Activated CD4-positive, alpha-beta T cell treated with anti-CD3 and anti-CD28 coated beads, Interleukin-2, amount 10 ng/mL, durations not matched to agents 24 days and 14 days (primary cell): Measurements from ENCODE around the gene CASP8. TPM values are rescaled to one million over a fixed set of nuclear protein-coding genes. Genes with fewer than 3 reads are reported as not detected.

ENCODE experiments used
- DNase-seq: peaks from one replicate; pipeline ENCODE4 v3.0.0; 2022
- H3K27ac Mint-ChIP-seq: one replicate; pipeline ENCODE4 v1.8.0; 2022; ENCODE audit warnings: mild to moderate bottlenecking, mixed read lengths
- H3K27me3 Mint-ChIP-seq: one replicate; pipeline ENCODE4 v1.8.0; 2022; ENCODE audit warnings: mixed read lengths
- H3K36me3 Mint-ChIP-seq: one replicate; pipeline ENCODE4 v1.8.0; 2022; ENCODE audit warnings: low read depth, mild to moderate bottlenecking, mixed read lengths
- H3K4me1 Mint-ChIP-seq: one replicate; pipeline ENCODE4 v1.8.0; 2021; ENCODE audit warnings: mixed read lengths
- H3K4me3 Mint-ChIP-seq: one replicate; pipeline ENCODE4 v1.8.0; 2022; ENCODE audit warnings: mild to moderate bottlenecking, moderate library complexity, mixed read lengths
- H3K9me3 Mint-ChIP-seq: one replicate; pipeline ENCODE4 v1.8.0; 2021; ENCODE audit warnings: mixed read lengths
- intact Hi-C: fragments of 100-400 bp; cut with micrococcal nuclease; formaldehyde crosslinking; loops from one replicate; pipeline ENCODE4 v1.15.1; 2023
- total RNA-seq: library from RNA; stranded (reverse); gene quantifications from 2 replicates; pipeline ENCODE4 v1.2.3, GENCODE V29; 2022

The CASP8 gene
- total RNA-seq, 1 donor from 2014 or later, result 39.8 TPM

DNA sequence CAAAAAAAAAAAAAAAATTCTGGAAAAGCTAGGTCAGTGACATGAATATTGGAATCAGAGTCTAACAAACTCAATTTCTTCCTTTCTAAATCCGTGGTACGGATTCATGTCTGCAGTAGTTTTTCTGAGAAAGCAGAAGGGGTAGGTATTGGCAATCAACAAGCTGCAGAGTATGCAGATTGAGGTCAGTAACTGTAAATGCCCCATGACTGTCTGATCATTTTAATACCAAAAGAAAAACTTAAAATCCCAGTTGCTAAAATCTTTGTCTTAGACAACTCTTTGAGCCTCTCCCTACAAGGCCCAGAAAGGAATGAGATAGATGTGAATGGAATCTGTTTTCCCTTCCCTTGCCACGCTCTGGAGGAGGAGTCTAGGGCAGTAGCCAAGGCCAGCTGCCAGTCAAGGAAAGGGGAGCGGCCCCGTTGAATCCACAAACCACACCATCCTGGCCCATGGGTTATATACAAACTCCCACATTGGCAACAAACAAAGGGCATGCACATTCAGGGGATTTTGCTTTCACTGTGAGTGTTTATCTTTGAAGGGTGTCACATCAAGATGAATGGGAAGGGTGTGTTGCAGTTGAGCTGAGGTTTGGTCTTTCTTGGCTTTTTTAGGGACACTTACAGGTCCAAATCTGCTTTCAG lies 6.1 kb upstream of the CASP8 start:
- peaks cover 8% of the 10 kb centered on the region for H3K9me3 Mint-ChIP-seq
- intact Hi-C loops, result no loop called here
- no peaks in the 10 kb centered on the region for H3K27me3 Mint-ChIP-seq
- peaks cover 76% of the 10 kb centered on the region for H3K4me1 Mint-ChIP-seq
- peak overlapping the region; percentile 50 for H3K4me3 Mint-ChIP-seq
- DNase-seq, result peak; percentile 85
- peaks cover 43% of the 10 kb centered on the region for H3K36me3 Mint-ChIP-seq
- peak overlapping the region; percentile 88 for H3K27ac Mint-ChIP-seq

DNA sequence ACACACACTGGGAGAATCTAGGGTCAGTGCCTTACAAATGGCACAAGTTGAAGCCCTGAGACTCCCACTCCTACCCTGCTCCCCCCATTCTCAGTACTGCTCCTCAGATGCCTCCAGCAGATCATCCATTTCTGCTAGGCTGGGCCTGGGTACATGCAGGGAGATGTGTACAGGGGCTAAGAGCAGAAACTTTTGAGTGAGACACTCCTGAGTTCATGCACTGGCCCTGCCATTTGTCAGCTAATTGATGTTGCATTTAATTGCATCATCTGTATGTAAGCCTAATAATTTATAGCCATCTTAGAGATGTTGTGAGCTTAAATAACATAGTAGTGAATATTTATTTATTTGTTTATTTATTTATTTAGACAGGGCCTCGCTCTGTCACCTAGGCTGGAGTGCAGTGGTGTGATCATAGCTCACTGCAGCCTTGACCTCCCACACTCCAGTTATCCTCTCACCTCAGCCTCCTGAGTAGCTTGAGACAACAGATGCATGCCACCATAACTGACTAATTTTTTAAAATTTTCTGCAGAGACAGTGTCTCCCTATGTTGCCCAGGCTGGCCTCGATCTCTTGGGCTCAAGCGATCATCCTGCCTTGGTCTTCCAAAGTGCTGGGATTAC lies 4.8 kb upstream of the CASP8 start:
- Mint-ChIP-seq H3K27me3 (no peaks in the 10 kb centered on the region), H3K4me3 (no peak overlapping the region), H3K27ac (peak overlapping the region; percentile 98), H3K4me1 (peaks cover 77% of the 10 kb centered on the region), H3K9me3 (peaks cover 3% of the 10 kb centered on the region), H3K36me3 (peaks cover 33% of the 10 kb centered on the region)
- intact Hi-C loops, result loop anchor here (5.0 kb wide), 3 partner anchors 387 to 1012 kb away; partner anchors contain the start of genes FZD7, NOP58 and TMEM237
- DNase-seq, result no peak

GRCh38 chr2:201256082-201256481 lies 4.3 kb upstream of the CASP8 start:
- peak; percentile 65 for DNase-seq
- Mint-ChIP-seq H3K27ac (peak overlapping the region; percentile 98), H3K9me3 (peaks cover 3% of the 10 kb centered on the region), H3K36me3 (peaks cover 31% of the 10 kb centered on the region), H3K4me3 (peak overlapping the region; percentile 100), H3K4me1 (peaks cover 75% of the 10 kb centered on the region), H3K27me3 (no peaks in the 10 kb centered on the region)
- intact Hi-C loops, result loop anchor here (5.0 kb wide), 3 partner anchors 386 to 1011 kb away; partner anchors contain the start of genes FZD7, NOP58 and TMEM237

GRCh38 chr2:201257381-201257955 lies 2.9 kb upstream of the CASP8 start:
- peaks cover 73% of the 10 kb centered on the region for H3K4me1 Mint-ChIP-seq
- peak overlapping the region; percentile 100 for H3K4me3 Mint-ChIP-seq
- intact Hi-C loops, result loop anchor here (5.0 kb wide), 3 partner anchors 385 to 1010 kb away; partner anchors contain the start of genes FZD7, NOP58 and TMEM237
- peak overlapping the region; percentile 98 for H3K27ac Mint-ChIP-seq
- no peaks in the 10 kb centered on the region for H3K27me3 Mint-ChIP-seq
- H3K9me3 Mint-ChIP-seq, result no peaks in the 10 kb centered on the region
- H3K36me3 Mint-ChIP-seq, result peaks cover 33% of the 10 kb centered on the region
- DNase-seq, result peak; percentile 88

DNA sequence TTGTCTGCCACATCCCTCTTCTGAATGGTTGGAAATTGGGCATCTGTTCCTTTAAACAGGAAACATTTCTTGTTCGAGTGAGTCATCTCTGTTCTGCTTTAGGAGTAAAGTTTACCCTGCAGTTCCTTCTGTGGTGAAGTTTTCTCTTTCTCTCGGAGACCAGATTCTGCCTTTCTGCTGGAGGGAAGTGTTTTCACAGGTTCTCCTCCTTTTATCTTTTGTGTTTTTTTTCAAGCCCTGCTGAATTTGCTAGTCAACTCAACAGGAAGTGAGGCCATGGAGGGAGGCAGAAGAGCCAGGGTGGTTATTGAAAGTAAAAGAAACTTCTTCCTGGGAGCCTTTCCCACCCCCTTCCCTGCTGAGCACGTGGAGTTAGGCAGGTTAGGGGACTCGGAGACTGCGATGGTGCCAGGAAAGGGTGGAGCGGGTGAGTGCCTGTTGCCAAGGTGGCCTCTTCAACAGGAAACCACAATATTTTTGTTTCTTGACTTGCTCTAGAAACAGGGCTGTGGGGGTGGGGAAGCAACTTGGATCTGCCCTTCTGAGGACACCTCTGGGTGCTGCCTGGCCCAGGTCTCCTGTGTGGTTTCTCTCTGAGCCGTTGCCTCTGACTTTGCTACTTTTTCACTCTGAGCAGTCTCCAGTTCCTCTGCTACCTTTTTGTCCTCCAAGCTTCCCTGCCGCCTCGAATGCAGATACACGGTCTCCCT lies 2.2 kb upstream of the CASP8 start:
- Mint-ChIP-seq H3K9me3 (no peaks in the 10 kb centered on the region), H3K4me3 (peak overlapping the region; percentile 100), H3K4me1 (peaks cover 71% of the 10 kb centered on the region), H3K27me3 (no peaks in the 10 kb centered on the region), H3K27ac (peak overlapping the region; percentile 98), H3K36me3 (peaks cover 34% of the 10 kb centered on the region)
- DNase-seq, result peak; percentile 98
- intact Hi-C loops, result loop anchor here (1.0 to 5.0 kb wide), 9 partner anchors 22 to 1009 kb away; partner anchors contain the start of genes BZW1, FZD7, NIF3L1 and NOP58

GRCh38 chr2:201258666-201259615 lies 1.4 kb upstream of the CASP8 start:
- intact Hi-C loops, result loop anchor here (1.0 to 5.0 kb wide), 9 partner anchors 23 to 1008 kb away; partner anchors contain the start of genes BZW1, FZD7, NIF3L1 and NOP58
- no peak for DNase-seq
- H3K36me3 Mint-ChIP-seq, result peaks cover 32% of the 10 kb centered on the region
- H3K9me3 Mint-ChIP-seq, result no peaks in the 10 kb centered on the region
- peak overlapping the region; percentile 100 for H3K4me3 Mint-ChIP-seq
- no peaks in the 10 kb centered on the region for H3K27me3 Mint-ChIP-seq
- peaks cover 76% of the 10 kb centered on the region for H3K4me1 Mint-ChIP-seq
- peak overlapping the region; percentile 98 for H3K27ac Mint-ChIP-seq

DNA sequence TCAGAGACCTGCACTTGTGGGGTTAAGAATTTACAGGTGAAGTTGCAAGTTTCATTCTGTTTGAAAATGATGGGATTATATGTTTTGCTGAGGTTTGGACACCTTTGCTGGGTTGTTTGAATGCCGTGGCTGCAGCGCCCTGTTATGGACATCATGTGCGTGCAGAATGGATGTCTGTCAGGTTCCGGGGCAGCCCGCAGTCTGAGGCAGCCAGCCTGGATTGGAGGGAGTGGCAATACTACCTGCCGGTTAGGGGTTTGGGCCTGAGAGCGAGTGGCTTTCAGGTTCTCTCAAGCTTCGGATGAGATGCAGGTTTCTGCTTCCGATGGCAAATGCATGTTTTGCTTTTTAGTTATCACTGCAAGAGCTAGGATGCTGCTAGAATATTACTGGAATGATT lies 1.1 kb downstream of the CASP8 start:
- Mint-ChIP-seq H3K9me3 (no peaks in the 10 kb centered on the region), H3K27me3 (no peaks in the 10 kb centered on the region), H3K36me3 (peaks cover 35% of the 10 kb centered on the region), H3K4me1 (peaks cover 75% of the 10 kb centered on the region), H3K27ac (peak overlapping the region; percentile 99), H3K4me3 (peak overlapping the region; percentile 97)
- intact Hi-C loops, result loop anchor here (5.0 to 10.0 kb wide), 2 partner anchors 171 to 1373 kb away; partner anchors contain the start of gene FAM117B
- peak; percentile 91 for DNase-seq

GRCh38 chr2:201261906-201262305 lies 1.6 kb downstream of the CASP8 start:
- no peak for DNase-seq
- no peaks in the 10 kb centered on the region for H3K9me3 Mint-ChIP-seq
- peaks cover 75% of the 10 kb centered on the region for H3K4me1 Mint-ChIP-seq
- H3K27ac Mint-ChIP-seq, result peak overlapping the region; percentile 99
- peaks cover 38% of the 10 kb centered on the region for H3K36me3 Mint-ChIP-seq
- H3K4me3 Mint-ChIP-seq, result peak overlapping the region; percentile 97
- no peaks in the 10 kb centered on the region for H3K27me3 Mint-ChIP-seq
- intact Hi-C loops, result loop anchor here (1.0 to 10.0 kb wide), 6 partner anchors 78 to 1373 kb away; partner anchors contain the start of genes ALS2, FAM117B, STRADB and TRAK2

DNA sequence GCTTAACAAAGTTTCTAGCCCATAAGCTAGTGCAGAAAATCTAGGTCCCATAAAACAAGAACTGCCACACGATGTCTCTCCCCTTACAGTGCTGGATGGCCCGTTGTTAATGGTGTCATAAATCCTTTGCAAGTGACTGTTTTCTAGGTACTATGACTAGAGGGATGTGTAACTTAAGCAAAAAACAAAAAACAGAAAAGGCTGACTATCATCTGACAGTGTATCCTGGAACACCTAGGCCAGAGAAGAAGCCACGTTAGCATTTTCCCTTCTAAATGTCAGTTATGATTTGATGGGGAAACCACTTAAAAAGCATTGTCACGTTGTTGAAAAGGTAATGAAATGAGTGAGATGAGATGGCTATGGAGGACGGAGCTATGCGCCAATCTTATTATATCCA lies 2.4 kb downstream of the CASP8 start:
- Mint-ChIP-seq H3K27ac (peak overlapping the region; percentile 94), H3K36me3 (peaks cover 44% of the 10 kb centered on the region)
- DNase-seq, result peak; percentile 79

GRCh38 chr2:201263779-201264178 lies 3.4 kb downstream of the CASP8 start:
- intact Hi-C loops, result loop anchor here (2.0 to 10.0 kb wide), 4 partner anchors 101 to 1371 kb away; partner anchors contain the start of genes ALS2 and FAM117B
- Mint-ChIP-seq H3K27ac (peak overlapping the region; percentile 94), H3K27me3 (no peaks in the 10 kb centered on the region), H3K36me3 (peaks cover 44% of the 10 kb centered on the region), H3K4me1 (peaks cover 65% of the 10 kb centered on the region), H3K9me3 (no peaks in the 10 kb centered on the region), H3K4me3 (peak overlapping the region; percentile 87)
- DNase-seq, result peak; percentile 74

More for the DNA sequence above, 2.4 kb downstream of the CASP8 start:
- H3K4me3 Mint-ChIP-seq, result peak overlapping the region; percentile 87
- intact Hi-C loops, result loop anchor here (1.0 to 10.0 kb wide), 6 partner anchors 78 to 1372 kb away; partner anchors contain the start of genes ALS2, FAM117B, STRADB and TRAK2
- H3K4me1 Mint-ChIP-seq, result peaks cover 71% of the 10 kb centered on the region
- H3K27me3 Mint-ChIP-seq, result no peaks in the 10 kb centered on the region
- H3K9me3 Mint-ChIP-seq, result no peaks in the 10 kb centered on the region

- peaks cover 51% of the 10 kb centered on the region for H3K36me3 Mint-ChIP-seq
- peak overlapping the region; percentile 87 for H3K4me3 Mint-ChIP-seq
- no peak for DNase-seq
- H3K27me3 Mint-ChIP-seq, result no peaks in the 10 kb centered on the region
- peak overlapping the region; percentile 94 for H3K27ac Mint-ChIP-seq
- peaks cover 65% of the 10 kb centered on the region for H3K4me1 Mint-ChIP-seq
- intact Hi-C loops, result loop anchor here (5.0 to 10.0 kb wide), 2 partner anchors 168 to 1370 kb away; partner anchors contain the start of gene FAM117B
- H3K9me3 Mint-ChIP-seq, result no peaks in the 10 kb centered on the region
Measured at GRCh38 chr2:201264472-201265173, 4.3 kb downstream of the CASP8 start.

DNA sequence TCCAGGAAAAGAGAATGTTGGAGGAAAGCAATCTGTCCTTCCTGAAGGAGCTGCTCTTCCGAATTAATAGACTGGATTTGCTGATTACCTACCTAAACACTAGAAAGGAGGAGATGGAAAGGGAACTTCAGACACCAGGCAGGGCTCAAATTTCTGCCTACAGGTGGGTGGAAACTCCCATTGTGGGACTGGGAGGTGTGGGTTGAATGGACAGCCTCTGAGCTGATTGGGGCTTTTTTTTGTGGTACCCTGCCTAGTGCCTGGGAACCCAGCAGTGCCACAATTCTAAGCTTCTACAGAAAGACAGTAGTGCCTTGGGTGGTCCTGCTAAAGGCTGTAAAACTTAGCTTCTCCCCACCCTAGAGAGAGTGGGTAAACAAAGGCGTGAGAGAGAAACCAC lies 6.3 kb downstream of the CASP8 start:
- Mint-ChIP-seq H3K9me3 (no peaks in the 10 kb centered on the region), H3K36me3 (peaks cover 53% of the 10 kb centered on the region), H3K4me3 (no peak overlapping the region), H3K4me1 (peaks cover 64% of the 10 kb centered on the region), H3K27me3 (no peaks in the 10 kb centered on the region), H3K27ac (peak overlapping the region; percentile 61)
- DNase-seq, result no peak
- intact Hi-C loops, result loop anchor here (10.0 kb wide), 1 partner anchor 1368 kb away; the partner anchor contains the start of gene FAM117B
